GM23248 (cell line): Measurements from ENCODE around the gene CHRNA4.

Experiments used
- EZH2 ChIP-seq: fragments of 200-600 bp; sonication (generic); IDR thresholded peaks from 2 replicates; pipeline ENCODE4 v1.6.1; 2018; ENCODE audit warnings: antibody characterized with exemption, mild to moderate bottlenecking; ENCODE audit not compliant: insufficient read depth, poor library complexity, severe bottlenecking
- EZH2phosphoT487 ChIP-seq: fragments of 200-600 bp; sonication (generic); IDR thresholded peaks from 2 replicates; pipeline ENCODE4 v1.6.1; 2018; ENCODE audit warnings: antibody characterized with exemption, moderate library complexity, mild to moderate bottlenecking, low read depth; ENCODE audit not compliant: insufficient read depth

- TF ChIP-seq EZH2 (no peak), EZH2phosphoT487 (no peak)
Measured at GRCh38 chr20:63392465-63393365, 31.6 kb upstream of the CHRNA4 start.
